HG03175 (cell line): ENCODE results near the gene EPB41L1.

Experiments used
- ATAC-seq: cut with Tn5 transposase; IDR thresholded peaks from one replicate; pipeline ENCODE4 v1.9.1; 2021; ENCODE audit warnings: mild to moderate bottlenecking, moderate library complexity; ENCODE audit not compliant: unreplicated experiment

Gene EPB41L1

DNA sequence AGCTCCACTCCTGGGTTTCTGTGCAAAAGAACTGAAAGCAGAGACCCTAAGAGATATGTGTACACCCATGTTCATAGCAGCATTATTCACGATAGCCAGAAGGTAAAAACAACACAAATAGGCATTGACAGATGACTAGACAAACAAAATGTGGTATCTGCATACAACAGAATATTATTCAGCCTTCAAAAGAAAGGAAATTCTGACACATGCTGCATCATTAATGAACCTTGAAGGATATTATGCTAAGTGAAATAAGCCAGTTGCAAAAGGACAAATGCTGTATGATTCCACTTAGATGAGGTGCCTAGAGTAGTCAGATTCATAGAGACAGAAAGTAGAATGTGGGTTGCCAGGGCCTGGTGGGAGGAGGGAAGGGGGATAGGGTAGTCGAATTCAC lies 99.5 kb downstream of the EPB41L1 start:
- no peak for ATAC-seq

DNA sequence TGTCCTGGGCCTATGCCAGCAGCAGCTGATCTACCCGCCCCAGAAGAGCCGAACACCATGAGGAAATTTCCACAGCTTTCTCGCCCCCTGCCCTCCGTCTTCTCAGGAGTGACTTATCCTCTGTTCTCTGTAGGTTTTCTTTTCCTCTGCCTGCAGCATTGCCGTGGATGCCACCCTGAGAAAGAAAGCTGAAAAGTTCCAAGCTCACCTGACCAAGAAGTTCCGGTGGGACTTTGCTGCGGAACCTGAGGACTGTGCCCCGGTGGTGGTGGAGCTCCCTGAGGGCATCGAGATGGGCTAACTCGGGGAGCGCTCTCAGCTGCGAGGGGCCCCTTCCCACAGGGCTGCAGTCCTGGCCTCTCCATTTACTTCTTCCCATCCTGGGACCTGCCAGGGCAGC lies 100.9 kb downstream of the EPB41L1 start:
- no peak for ATAC-seq

- no peak for ATAC-seq
Observed at GRCh38 chr20:36259177-36260061, 104.9 kb downstream of the EPB41L1 start.

DNA sequence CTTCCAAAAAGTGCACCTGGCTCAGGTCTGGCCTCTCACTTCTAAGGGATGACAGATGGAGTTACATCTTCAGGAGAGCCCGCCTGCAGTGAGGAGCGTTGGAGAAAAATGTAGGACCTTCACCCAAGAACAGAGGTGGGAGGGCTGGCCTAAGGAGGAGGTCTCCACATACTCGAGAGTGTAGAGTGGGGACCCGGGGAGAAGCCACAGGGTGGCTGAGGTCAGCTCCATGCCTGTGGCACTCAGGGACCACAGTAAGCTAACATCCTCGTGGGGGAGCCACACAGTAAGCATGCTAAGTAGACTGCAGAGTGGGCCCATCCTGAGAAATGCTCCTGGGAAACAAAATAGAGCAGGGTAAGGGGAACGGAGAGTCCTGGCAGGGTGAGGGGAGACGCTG lies 105.8 kb downstream of the EPB41L1 start:
- no peak for ATAC-seq

- no peak for ATAC-seq
Observed at GRCh38 chr20:36261389-36262105, 107.0 kb downstream of the EPB41L1 start.

DNA sequence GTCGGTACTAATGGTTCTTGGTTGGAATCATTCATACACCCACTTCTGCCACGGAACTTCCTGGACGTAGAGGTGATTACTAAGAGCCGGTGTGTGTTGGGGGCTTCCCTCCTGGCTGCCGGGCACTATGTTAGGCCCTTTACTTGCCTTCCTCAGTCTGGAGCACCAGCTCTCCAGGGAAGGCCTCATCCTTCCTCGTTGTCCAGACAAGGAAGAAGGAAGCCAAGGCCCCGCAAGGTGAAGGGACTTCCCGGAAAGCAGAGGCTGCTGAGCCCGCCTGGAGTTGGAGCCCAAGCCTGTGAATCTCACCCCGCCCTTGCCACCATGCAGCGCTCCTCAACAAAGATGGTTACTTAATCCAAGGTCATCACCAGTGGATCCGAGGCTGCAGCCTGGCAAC lies 107.9 kb downstream of the EPB41L1 start:
- no peak for ATAC-seq

GRCh38 chr20:36264426-36265246 lies 110.1 kb downstream of the EPB41L1 start:
- no peak for ATAC-seq

GRCh38 chr20:36266189-36266588 lies 111.6 kb downstream of the EPB41L1 start:
- ATAC-seq, result no peak

- ATAC-seq, result no peak
Observed at GRCh38 chr20:36267605-36268381, 113.3 kb downstream of the EPB41L1 start.

- no peak for ATAC-seq
Observed at GRCh38 chr20:36268440-36269342, 114.2 kb downstream of the EPB41L1 start.

GRCh38 chr20:36269507-36269906 lies 115.0 kb downstream of the EPB41L1 start:
- ATAC-seq, result no peak

GRCh38 chr20:36270744-36271638 lies 116.5 kb downstream of the EPB41L1 start:
- ATAC-seq, result no peak

GRCh38 chr20:36271639-36272546 lies 117.4 kb downstream of the EPB41L1 start:
- no peak for ATAC-seq

- ATAC-seq, result no peak
Observed at GRCh38 chr20:36272547-36273220, 118.1 kb downstream of the EPB41L1 start.

DNA sequence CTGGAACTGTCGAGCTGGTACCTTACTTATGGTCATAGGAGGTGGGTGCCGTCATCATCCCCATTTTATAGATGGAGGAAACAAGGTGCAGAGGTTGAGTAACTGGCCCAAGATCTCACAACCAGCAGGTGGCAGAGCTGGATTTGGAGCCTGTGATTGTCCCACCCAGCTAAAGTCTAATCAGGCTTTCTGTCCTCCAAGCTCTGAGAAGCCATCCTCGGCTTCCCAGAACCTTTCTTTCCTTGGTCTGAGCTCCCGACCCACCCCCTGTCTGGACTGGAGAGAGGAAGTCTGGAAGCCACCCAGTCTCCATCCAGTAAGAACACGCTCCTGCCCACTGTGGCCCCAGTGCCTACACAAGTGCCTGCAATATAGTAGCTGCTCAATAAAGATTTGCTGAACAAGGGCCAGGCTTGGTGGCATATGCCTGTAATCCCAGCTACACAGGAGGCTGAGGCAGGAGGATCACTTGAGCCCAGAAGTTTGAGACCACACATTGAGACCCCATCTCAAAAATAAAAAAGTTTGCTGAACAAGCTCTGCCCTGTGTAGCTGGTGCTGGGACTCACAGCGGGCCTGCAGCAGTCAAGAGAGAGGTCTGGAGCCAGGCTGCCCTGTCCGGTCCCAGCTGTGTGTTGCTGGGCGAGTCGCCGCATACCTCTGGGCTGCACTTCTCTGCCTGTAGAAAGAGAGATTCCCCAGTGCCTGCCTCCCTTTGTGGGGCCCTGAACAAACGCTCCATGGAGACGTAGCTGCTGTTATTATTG lies 119.1 kb downstream of the EPB41L1 start:
- ATAC-seq, result no peak

DNA sequence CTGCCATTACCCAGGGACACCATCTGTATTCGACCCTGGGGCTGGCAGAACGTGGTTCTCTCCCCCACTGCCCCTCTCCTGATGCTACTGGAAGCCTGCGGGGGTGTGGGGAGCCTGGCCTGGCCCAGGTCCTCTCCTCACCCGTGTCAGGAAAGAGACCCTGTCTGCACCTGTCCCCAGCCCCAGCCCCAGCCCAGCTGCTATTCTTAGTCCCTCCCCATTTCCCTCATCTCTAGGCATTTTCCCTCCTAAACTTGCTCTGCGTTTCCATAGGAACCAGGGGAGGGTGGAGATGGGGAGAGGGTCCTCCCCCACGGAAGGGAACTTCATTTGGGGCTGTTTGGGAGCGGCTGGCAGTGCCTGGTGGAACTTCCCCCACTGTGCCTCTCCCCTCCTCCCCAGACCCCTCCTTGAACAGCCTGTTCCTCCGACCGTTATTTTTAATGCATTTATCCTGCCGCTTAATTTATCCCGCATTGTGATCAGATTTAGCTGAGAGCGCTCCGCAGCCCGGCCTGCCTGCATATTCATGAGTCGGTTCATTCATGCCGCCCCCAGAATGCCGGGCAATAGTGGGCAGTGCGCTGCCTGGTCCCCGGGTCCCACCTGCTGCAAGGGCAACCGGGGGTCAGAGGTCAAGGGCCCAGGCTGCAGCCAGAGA lies 119.8 kb downstream of the EPB41L1 start:
- ATAC-seq, result no peak
